ENCODE data around the gene ENTPD2.
"Not testable (repeated sequence)": the region's sequence is repeated elsewhere in the genome, so short reads cannot be mapped to it uniquely, and the experiment has no call there.

The ENTPD2 gene

DNA sequence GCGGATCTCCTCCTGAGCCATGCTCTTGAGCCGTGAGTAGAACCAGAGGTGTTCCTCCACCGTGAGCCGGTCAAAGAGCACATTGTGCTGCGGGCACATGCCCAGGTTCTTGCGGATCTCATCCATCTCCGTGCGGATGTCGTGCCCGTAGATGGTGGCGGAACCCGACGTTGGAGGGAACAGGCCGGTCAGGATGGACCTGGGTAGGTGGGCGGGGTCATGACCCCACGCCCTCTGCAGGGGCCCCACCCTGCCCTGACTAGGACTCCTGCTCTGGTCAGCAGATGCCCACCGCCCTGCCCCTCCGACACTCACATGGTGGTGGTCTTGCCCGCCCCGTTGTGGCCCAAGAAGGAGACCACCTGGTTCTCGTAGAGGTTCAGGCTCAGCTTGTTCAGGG lies 37.9 kb downstream of the ENTPD2 start:
- DNase-seq (ENCODE audit: low read depth), result no peak

DNA sequence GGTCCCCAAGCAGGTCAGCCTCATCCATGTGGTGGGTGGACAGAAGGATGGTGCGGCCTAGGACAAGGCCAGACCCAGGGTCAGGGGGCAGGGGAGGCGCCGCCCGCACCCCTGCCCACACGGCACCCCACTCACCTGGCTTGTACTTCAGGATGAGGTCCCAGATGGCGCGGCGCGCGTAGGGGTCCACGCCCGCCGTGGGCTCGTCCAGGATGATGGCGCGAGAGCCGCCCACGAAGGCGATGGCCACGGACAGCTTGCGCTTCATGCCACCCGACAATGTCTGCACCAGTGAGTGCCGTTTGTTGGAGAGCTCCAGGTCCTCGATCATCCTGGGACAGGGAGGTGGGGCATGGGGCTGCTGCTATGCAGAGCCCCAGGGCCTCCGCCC lies 38.3 kb downstream of the ENTPD2 start:
- no peak for DNase-seq (ENCODE audit: low read depth)

DNA sequence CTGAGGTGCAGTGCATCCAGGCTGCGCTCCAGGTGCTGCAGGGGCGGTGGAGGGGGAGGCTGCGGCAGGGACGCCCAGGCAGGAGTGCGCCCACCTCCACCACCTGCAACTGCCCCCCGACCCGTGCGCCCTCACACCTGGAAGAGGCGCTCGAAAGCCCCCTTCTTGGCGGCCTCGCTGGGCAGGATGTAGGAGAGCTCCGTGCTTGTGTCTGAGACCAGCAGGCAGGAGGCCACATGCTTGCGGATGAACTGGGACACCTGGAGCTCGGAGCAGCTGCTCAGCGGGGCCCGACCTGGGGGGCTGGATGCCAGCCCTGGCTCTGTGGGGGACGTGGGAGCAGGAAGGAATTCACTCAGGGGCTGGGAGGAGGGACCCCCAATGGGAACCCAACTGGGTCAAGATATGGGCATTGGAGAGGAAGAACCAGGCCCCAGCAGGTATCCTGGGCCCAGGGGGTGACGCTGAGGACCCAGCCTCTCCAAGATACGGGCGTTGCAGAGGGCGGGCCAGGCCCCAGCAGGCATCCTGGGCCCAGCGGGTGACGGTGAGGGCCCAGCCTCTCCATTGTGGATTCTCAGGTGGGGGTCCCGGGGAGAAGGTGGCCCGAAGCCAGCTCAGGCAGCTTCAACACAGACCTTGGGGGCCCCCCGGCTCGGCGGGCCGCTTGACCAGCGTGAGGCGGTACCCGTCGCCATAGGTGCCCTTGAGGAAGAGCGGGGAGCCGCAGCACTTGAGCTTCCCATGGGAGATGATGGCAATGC lies 38.9 kb downstream of the ENTPD2 start:
- no peak for DNase-seq (ENCODE audit: low read depth)

DNA sequence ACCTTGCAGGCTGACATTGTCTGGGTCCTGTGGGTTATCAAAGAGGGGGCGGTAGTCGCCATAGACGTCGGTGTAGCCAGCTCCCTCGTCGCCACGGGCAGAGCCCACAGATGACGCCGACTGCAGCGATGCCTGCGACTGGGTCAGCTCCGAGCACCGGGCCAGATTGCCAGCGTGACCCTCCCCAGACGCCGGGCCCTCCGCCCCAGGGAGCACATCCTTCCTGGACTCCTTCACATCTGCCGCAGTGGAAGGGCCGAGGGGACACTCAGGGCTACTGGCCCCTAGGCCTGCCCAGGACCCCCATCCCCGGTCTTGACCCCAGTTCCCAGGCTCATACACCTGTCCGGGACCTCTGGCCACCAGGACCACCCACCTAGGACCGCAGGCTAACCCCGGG lies 39.7 kb downstream of the ENTPD2 start:
- no peak for DNase-seq (ENCODE audit: low read depth)

DNA sequence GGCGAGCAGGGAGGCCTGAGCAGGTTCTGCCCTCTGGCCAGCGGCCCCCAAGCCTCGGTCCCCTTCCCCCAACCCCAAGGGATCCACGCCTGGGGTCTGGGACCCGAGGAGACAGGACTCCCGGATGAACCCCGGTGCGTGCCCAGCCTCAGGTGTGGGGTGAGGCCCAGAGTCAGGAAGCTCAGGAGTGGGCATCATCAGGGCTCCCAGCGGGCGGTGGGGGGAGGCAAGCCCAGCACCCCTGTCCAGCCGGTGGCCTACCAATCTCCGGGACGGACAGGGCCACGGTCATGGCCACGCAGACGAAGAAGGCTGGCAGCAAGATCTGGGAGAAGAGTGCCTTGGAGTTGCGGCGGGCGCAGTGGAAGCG lies 40.3 kb downstream of the ENTPD2 start:
- DNase-seq (ENCODE audit: low read depth), result no peak

DNA sequence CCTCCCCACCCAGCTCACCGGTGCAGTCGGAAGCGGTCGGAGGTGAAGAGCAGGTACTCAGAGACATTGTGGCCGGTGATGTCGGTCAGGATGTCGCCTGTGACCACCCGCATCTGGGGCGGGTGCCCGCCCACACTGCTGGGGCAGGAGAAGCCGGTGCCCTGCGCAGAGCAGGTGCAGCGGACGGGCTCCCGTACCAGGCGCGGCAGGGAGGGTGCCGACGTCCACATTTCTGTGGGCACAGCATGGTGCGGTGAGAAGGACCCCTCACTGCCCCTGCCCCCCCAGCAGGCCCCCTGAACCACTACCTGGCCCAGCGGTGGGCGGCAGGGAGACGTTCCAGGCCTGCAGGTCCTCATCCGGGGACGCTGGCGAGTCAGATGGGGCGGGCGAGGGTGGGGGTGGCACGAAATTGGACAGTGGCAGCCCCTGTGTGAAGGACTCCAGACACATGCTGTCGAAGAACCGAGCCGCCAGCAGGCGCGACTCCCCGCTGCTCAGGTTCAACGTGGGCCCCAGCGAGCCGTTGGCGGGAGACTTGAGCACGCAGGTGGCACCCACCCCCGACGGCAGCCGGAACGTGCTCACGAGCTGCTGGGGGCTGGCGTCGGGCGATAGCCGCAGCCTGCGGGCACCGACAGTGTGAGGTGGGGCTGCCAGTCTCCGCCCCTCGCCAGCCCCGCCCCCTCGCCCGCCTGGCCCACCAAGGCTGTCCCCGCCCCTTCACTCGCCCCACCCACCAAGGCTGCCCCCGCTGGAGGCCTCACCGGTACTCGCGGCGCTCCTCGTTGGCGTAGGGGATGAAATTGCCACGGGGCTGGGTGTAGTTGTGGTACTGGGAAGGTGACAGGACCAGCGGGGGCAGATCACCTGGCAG lies 40.9 kb downstream of the ENTPD2 start:
- no peak for DNase-seq (ENCODE audit: low read depth)

DNA sequence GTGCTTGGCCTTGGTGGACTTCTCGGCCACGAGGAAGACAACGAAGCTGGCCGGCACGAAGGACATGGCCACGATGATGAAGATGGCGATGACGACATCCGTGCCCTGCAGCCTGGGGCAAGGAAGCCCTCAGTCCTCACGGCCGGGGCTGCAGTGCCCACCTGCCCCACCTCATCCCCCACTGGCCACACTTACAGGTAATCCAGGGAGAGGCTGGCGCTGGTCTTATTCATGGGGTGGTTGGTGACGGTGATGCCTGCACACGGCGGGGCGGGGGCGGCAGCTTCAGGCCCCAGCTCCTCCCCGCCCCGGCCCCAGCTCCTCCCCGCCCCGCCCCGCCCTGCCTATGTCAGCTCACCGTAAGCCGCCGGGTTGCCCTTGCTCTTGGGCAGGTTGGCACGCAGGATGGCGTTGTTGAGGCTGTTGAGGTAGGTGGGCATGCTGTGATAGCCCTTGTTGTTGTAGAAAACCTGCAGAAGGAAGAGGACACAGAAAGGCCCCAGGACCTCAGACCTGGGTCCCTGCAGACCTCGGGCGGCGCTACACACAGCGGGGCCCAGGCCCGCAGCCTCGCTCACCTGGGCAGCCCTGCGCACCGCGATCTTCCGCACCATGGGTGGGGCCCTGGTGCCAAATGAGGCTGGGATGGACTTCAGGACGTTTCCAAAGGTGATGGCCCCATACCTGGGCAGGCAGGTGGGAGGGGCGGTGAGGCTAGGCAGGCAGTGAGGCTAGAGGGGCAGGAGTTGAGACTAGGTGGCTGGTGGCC lies 41.8 kb downstream of the ENTPD2 start:
- DNase-seq (ENCODE audit: low read depth), result no peak

DNA sequence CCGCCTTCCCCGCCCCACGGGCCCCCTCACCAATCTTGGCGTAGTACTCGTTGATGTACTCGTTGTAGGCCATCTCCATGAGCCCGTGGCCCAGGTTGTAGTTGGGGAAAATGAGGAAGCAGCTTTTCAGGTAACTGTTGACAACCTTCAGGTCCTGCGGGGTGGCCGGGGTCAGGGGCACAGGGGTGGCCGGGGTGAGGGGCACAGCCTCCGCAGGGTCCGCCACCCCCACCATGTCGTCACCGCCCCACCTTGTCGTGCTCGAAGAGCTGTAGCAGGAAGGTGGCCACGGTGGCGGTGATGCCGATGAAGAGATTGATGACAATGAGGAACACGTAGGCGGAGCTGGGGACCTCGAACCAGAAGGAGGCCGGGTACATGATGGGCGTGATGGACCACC lies 42.7 kb downstream of the ENTPD2 start:
- DNase-seq (ENCODE audit: low read depth), result no peak

DNA sequence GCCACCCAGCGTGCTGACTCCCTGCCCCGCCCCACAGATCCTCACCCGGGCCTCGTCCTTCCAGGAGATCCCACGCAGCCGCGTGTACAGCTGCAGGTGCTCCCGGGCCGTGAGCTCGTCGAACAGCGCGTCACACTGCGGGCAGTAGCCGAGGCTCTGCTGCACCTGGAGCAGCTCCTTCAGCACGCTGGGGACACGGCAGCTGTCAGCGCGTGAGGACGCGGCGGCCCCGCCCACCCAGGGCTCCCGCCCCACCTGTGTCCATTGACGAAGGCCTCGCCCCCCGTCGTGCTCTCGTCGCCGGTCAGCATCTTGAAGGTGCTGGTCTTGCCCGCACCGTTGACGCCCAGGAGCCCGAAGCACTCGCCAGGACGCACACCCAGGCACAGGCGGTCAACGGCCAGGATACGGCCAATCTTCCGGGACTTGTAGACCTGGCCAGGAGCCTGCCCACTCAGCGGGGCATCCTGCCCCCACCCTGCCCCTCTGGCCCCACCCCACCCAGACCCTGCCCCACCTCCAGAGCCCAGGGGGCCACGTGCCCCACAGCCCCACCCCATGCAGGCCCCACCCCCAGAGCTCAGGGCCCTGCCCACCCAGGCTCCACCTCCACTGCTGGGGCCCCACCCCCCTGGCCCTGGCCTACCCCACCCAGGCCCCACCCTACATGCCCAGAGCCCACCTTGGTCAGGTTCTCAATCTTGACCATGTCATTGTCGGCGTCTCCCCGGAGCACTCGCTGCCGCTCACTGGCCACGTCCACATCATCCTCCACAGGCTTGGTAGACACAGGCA lies 43.7 kb downstream of the ENTPD2 start:
- no peak for DNase-seq (ENCODE audit: low read depth)

DNA sequence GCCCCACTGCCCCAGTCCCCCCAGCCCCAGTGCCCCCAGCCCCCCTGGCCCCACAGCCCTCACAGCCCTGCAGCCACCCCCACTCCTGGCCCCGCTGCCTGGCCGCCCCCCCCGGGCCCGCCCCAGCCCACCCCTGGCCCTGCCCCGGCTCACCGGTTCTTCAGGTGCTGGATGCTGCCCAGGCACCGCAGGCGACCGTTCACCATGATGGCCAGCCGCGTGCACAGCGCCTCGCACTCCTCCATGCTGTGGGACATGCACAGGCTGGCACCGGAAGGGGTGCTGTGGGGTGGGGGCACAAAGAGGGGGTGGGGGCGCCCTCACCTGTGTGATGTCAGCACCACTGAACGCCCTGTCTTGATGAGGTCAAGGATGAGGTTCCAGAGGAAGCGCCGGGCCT lies 44.6 kb downstream of the ENTPD2 start:
- DNase-seq (ENCODE audit: low read depth), result no peak

DNA sequence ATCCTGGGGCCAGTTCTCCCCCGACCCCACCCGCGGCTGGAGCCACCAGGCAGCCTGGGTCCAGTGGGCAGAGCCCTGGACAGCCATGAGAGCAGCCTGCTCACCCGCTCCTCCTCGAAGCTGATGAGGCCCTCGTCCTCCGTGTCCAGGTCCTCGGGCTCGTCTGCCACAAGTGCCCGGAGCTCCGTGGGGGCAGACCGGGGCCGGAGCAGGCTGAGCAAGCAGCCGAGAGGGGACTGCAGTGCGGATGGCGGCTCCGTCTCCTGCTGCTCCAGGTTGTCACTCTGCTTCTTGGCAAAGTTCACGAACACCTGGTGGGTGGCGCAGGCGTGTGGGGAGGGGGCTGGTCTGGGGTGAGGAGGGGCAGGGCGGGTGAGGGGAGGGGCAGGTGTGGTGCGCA lies 45.5 kb downstream of the ENTPD2 start:
- no peak for DNase-seq (ENCODE audit: low read depth)

DNA sequence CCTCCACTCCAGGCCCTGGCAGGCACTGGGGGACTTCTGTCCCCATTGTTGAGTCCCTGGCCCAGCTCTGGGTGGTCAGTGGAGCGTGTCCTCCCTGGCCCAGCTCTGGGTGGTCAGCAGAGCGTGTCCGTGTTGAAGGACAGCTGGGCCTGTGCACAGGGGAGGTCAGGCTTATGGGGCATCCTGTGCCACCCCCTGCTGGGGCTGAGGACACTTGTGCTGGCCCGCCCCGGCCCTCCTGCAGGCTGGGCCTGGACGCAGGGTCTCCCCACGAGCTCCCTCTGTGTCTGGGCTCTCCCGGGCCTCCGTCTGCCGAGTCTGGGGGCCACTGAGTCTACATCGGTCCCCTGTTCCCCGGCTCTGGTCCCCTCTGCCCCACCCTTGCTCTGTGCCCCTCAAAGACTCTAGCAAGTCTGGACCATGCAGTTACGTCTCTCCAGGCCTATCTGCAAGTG lies 46.0 kb downstream of the ENTPD2 start:
- DNase-seq (ENCODE audit: low read depth), result no peak

DNA sequence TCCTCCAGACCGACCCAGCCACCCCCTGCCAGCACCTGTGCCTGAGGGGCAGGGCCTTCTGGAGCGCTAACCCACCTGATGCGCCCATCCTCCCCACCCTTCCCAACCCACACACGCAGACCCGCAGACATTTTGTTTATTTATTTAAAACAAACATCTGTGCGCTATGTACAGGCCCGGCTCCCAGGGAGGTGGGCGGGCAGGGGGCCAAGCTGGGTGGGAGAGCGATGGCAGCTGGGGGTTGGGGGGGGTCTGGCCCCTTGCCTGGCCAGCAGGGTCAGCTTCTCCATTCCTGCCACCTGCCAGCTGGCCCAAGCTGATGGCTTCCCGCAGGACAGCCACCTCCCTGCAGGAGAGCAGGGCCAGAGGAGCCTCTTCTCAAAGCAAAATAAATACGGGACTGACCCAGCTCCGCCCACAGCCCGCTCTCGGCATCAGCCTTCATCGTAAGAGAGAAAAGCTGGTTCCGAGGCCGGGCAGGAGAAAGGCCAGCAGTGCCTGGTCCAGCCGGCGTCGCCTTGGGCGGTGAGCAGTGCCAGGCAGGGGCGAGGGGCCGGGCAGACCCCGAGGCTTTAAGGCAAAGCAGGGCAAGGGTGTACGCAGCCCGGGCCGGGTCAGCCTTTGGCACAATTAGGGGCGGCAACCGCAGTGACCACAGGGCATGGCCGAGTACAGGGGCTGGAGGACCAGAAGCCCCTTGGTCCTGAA lies 46.6 kb downstream of the ENTPD2 start:
- no peak for DNase-seq (ENCODE audit: low read depth)

DNA sequence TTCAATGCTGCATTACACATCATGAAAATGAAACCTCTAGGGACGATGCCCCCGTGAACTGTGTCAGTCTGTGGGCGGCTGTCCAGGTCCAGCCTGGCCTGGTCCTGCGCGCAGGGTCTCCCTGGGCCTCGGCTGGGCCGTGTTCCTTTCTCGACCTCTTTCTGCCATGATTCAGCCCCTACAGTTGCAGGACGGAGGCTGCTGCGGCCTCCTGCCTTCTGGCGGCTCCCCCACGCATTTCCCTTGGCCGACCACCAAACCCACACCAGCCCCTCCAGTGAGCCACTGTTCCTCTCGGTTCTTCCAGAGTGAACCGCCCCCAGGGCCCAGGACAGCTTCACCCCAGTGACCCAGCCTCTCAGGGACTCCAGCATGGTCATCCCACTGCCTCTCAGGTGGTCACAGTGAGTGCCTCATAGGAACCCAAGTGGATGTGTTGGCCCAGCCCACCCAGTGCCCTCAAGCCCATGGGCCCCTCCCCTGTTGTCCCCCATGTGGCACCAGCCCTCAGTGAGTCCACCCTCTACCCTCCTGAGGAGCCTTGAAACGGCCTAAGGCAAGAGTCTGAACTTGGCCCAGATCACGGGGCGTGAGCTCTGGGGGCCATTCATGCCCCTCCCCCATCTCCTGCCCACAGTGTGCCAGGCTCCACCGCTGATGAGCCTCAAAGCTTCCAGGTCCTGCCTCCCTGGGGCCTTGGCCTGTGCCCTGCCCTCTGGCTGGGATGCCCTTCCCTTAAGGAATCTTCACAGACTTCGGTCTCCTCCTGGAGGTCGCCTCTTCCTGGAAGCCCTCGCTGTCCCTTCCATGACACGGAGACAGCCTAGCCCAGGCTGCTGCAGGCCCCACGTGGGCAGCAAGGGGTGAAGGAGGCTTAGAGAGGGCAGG lies 47.5 kb downstream of the ENTPD2 start:
- DNase-seq (ENCODE audit: low read depth), result no peak

DNA sequence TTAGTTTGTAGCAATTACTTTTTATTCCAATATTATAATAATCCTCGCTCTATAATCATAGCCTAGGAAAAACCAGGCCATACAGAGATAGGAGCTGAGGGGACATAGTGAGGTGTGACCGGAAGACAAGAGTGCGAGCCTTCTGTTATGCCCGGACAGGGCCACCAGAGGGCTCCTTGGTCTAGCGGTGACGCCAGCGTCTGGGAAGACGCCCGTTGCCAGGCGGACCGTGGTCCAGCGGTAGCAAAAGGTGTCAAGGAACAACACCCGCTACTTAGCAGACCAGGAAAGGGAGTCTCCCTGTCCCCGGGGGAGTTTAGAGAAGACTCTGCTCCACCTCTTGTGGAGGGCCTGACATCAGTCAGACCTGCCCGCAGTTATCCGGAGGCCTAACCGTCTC lies 49.6 kb downstream of the ENTPD2 start:
- DNase-seq (ENCODE audit: low read depth), result not testable (repeated sequence)

DNA sequence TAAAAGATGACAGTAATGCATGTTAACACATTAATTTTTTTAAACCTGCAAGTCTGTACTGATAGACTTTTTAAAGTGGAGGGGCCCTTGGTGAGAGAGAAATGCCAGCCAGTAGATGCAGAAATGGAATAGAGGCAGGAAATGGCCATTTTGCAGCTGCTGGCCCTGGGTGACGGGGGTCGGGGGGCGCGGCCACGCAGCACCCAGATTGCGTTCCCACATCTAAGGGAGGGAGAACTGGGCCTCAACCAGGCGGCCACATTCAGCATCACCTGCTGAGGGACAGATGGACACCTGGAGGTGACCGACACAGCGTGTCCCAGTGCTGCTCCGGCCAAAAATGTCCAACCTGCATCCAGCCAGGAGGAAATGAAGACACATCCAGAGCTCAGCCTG lies 51.2 kb downstream of the ENTPD2 start:
- DNase-seq (ENCODE audit: low read depth), result no peak

DNA sequence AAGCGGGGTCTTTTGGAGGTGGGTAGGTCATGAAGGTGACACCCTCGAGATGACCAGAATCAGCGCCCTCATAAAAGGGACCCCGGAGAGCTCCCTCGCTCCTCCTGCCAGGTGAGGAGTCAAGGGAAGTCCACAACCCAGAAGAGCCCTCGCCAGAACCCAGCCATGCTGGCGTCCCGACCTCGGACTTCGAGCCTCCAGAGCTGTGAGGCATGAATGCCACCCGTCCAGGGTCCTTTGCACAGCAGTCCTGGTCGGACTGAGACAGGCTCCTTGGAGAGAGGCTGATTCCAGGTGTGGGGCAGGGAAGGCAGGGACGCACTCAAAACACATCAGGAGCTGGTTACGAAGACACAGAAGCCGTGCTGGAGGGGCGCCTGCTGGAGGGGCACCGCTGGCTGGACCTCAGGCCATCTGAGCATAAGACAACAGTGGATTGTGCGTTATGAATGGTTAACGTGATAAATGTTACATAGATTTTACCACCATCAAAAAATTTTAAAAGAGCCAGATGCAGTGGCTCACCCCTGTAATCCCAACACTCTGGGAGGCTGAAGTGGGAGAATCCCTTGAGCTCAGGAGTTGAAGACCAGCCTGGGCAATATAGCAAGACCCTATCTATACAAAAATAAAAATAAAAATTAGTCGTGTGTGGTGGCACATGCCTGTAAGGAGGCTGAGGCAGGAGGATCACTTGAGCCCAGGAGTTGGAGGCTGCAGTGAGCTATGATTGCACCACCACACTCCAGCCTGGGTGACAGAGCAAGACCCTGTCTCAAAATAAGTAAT lies 51.8 kb downstream of the ENTPD2 start:
- DNase-seq (ENCODE audit: low read depth), result no peak

DNA sequence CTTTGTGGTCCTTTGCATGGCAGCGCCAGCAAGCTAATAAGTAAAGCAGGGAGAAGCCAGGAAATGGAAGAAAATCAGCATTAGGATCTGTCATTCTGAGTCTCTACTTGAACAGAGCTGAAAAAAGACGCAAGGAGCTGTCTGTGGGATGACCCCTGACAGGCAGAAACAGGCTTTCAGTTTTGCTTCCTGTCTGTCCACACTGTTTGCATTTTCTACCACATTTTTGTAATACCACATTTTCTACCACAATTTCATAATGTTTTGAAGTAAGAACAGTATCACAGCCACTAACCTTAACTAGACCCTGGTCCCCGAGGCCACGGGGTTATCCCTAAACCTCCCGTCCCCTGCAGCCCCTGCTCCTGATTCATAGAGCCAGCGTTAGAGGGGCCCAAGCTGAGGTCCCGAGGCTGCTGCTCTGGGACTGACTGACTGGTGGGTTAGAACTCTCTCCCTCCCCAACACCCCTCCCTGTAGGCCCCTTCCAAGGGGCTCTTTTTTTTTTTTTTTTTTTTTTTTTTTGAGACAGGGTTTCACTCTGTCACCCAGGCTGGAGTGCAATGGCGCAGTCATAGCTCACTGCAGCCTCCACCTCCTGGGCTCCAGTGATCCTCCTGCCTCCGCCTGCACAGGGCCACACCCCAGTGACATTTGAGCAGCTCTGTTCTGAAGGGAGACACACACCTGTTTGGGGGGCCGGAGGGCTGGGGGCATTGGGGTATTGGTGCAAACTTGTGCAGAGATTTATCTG lies 53.5 kb downstream of the ENTPD2 start:
- DNase-seq (ENCODE audit: low read depth), result no peak
